Liver (tissue), 9 donors: ENCODE data around the gene TNRC6B. TPM values are rescaled to one million over a fixed set of nuclear protein-coding genes. Genes with fewer than 3 reads are reported as not detected.

Source experiments
- DNase-seq: peaks from one replicate; pipeline ENCODE4 v3.0.0-alpha.2; 2017; ENCODE audit warnings: low spot score
- H3K27ac ChIP-seq, 2 donors: one replicate each; pipeline ENCODE4 v1.7.0; 2013; ENCODE audit warnings: inconsistent platforms in 2 of 2, low read length in 2 of 2, control low read depth in 1 of 2, low read depth in 1 of 2, mild to moderate bottlenecking in 1 of 2
- H3K27me3 ChIP-seq, 4 donors: one replicate each; pipeline versions ENCODE4 v1.6.1 to v1.7.0; 2013; ENCODE audit warnings: low read length in 3 of 4, inconsistent platforms in 1 of 4, mild to moderate bottlenecking in 1 of 4, moderate library complexity in 1 of 4; ENCODE audit not compliant: control insufficient read depth in 4 of 4, insufficient read depth in 4 of 4
- H3K36me3 ChIP-seq, 4 donors: one replicate each; pipeline versions ENCODE4 v1.6.1 to v1.7.0; 2013; ENCODE audit warnings: low read length in 3 of 4, mild to moderate bottlenecking in 3 of 4, low read depth in 1 of 4, moderate library complexity in 1 of 4; ENCODE audit not compliant: control insufficient read depth in 4 of 4, insufficient read depth in 3 of 4
- H3K4me1 ChIP-seq, 4 donors: one replicate each; pipeline versions ENCODE4 v1.6.1 to v1.7.0; 2013; ENCODE audit warnings: low read length in 3 of 4, mild to moderate bottlenecking in 3 of 4, moderate library complexity in 1 of 4; ENCODE audit not compliant: control insufficient read depth in 4 of 4, insufficient read depth in 4 of 4
- H3K4me3 ChIP-seq, 3 donors: one replicate each; pipeline versions ENCODE4 v1.6.1 to v1.7.0; 2013; ENCODE audit warnings: low read length in 3 of 3, control low read depth in 1 of 3, low read depth in 1 of 3, mild to moderate bottlenecking in 1 of 3
- H3K9ac ChIP-seq, 2 donors: one replicate each; pipeline ENCODE4 v1.7.0; 2013; ENCODE audit warnings: low read length in 2 of 2, mild to moderate bottlenecking in 2 of 2, moderate library complexity in 2 of 2, control low read depth in 1 of 2, low read depth in 1 of 2
- H3K9me3 ChIP-seq, 4 donors: one replicate each; pipeline versions ENCODE4 v1.6.1 to v1.7.0; 2013; ENCODE audit warnings: low read length in 3 of 4; ENCODE audit not compliant: control insufficient read depth in 4 of 4
- EGR1 ChIP-seq, 2 donors: IDR thresholded peaks; 2 replicates each; pipeline ENCODE4 v1.6.1; 2016 to 2018; ENCODE audit warnings: antibody characterized with exemption in 2 of 2, low read depth in 2 of 2
- FOXA1 ChIP-seq: IDR thresholded peaks from 2 replicates; pipeline ENCODE4 v1.6.1; 2016; ENCODE audit warnings: antibody characterized with exemption
- FOXA2 ChIP-seq: IDR thresholded peaks from 2 replicates; pipeline ENCODE4 v1.6.1; 2016; ENCODE audit warnings: antibody characterized with exemption
- GABPA ChIP-seq, 2 donors: IDR thresholded peaks in 1 of 2; conservative IDR thresholded peaks in 1 of 2; 2 replicates each; pipeline ENCODE4 v1.6.1; 2016; ENCODE audit warnings: antibody characterized with exemption in 2 of 2, mild to moderate bottlenecking in 1 of 2, moderate library complexity in 1 of 2
- HNF4A ChIP-seq, 2 donors: conservative IDR thresholded peaks; 2 replicates each; pipeline ENCODE4 v1.6.1; 2016; ENCODE audit warnings: antibody characterized with exemption in 2 of 2, mild to moderate bottlenecking in 2 of 2
- HNF4G ChIP-seq: IDR thresholded peaks from 2 replicates; pipeline ENCODE4 v1.6.1; 2016; ENCODE audit warnings: antibody characterized with exemption
- JUND ChIP-seq, 2 donors: IDR thresholded peaks; 2 replicates each; pipeline ENCODE4 v1.6.1; 2016; ENCODE audit warnings: antibody characterized with exemption in 2 of 2
- RAD21 ChIP-seq, 2 donors: IDR thresholded peaks; 2 replicates each; pipeline ENCODE4 v1.6.1; 2016; ENCODE audit warnings: antibody characterized with exemption in 2 of 2, mild to moderate bottlenecking in 2 of 2
- RXRA ChIP-seq, 2 donors: IDR thresholded peaks; 2 replicates each; pipeline ENCODE4 v1.6.1; 2017 to 2018; ENCODE audit warnings: antibody characterized with exemption in 2 of 2, mild to moderate bottlenecking in 1 of 2
- SP1 ChIP-seq: IDR thresholded peaks from 2 replicates; pipeline ENCODE4 v1.6.1; 2018; ENCODE audit warnings: antibody characterized with exemption, mild to moderate bottlenecking
- TAF1 ChIP-seq: conservative IDR thresholded peaks from 2 replicates; pipeline ENCODE4 v1.6.1; 2016; ENCODE audit warnings: antibody characterized with exemption, mild to moderate bottlenecking
- YY1 ChIP-seq: IDR thresholded peaks from 2 replicates; pipeline ENCODE4 v1.6.1; 2016; ENCODE audit warnings: antibody characterized with exemption, mild to moderate bottlenecking
- ZBTB33 ChIP-seq: IDR thresholded peaks from 2 replicates; pipeline ENCODE4 v1.6.1; 2016; ENCODE audit warnings: antibody characterized with exemption
- WGBS: extraction: QIAGEN DNeasy Blood & Tissue Kit; methylation state at CpG from one replicate; pipeline ENCODE4 v1.1.7; 2013; 5-methylcytosine and 5-hydroxymethylcytosine counted together
- polyA plus RNA-seq, 2 donors: library from polyadenylated mRNA; stranded (reverse) in 1 of 2; unstranded in 1 of 2; fragments of 200-250 nt in 1 of 2; fragments of >200 nt in 1 of 2; fragmentation: Nextera tagmentation in 1 of 2; extraction: Ambion mirVana in 1 of 2; gene quantifications; one replicate each; pipeline versions ENCODE4 v1.2.1 to v1.2.3, GENCODE V29; 2013 to 2015
- total RNA-seq, 2 donors: library from RNA; depleted of rRNA; stranded (reverse); fragments of >200 nt; gene quantifications; one replicate each; pipeline ENCODE4 v1.2.3, GENCODE V29; 2014
- TF ChIP-seq, protein P1 (sequence below): IDR thresholded peaks from 2 replicates; pipeline ENCODE4 v1.6.1; 2016; ENCODE audit warnings: antibody characterized with exemption
- TF ChIP-seq, protein P2 (sequence below): IDR thresholded peaks from 2 replicates; pipeline ENCODE4 v1.6.1; 2016; ENCODE audit warnings: antibody characterized with exemption, mild to moderate bottlenecking
- TF ChIP-seq, protein P3 (sequence below): IDR thresholded peaks from 2 replicates; pipeline ENCODE4 v1.6.1; 2016; ENCODE audit warnings: antibody characterized with exemption
- donor health status: healthy.
- donor health status: healthy.
- donor health status: healthy.
- donor health status: healthy.
- donor health status: healthy.

Gene TNRC6B
- total and polyA plus RNA-seq, 4 donors = 4.6 to 39.1 (median 26.4) TPM

DNA sequence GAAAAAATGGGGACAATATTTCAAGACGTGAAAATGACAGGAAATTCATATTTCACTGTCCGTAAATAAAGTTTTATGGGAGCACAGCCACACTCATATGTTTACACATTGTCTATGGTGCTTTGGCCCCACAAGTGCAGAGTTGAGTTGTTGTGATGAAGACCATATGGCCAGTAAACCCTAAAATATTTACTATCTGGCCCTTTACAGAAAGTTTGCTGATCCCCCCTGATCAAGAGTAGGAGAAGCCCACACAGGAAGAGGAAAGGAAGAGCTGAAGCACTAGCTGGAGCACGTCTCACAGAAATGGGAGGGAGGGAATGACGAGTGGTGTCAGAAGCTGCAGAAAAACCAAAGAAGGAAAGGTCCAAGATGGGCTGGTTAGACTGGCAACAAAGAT is 78.8 kb downstream of the TNRC6B start:
- TF ChIP-seq EGR1 (IDR thresholded peaks at IDR 0.05; ENCODE audit: low read depth in 2 of 2) (no peak), SP1 (no peak), TAF1 (no peak), RAD21 (IDR thresholded peaks at IDR 0.05) (no peak), GABPA (IDR thresholded peaks at IDR 0.05 in 1 of 2, conservative IDR thresholded peaks at IDR 0.05 in 1 of 2) (no peak), HNF4A (conservative IDR thresholded peaks at IDR 0.05) (no peak), YY1 (no peak)
- TF ChIP-seq, protein P1, sequence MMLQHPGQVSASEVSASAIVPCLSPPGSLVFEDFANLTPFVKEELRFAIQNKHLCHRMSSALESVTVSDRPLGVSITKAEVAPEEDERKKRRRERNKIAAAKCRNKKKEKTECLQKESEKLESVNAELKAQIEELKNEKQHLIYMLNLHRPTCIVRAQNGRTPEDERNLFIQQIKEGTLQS = no peak
- TF ChIP-seq, protein P2, sequence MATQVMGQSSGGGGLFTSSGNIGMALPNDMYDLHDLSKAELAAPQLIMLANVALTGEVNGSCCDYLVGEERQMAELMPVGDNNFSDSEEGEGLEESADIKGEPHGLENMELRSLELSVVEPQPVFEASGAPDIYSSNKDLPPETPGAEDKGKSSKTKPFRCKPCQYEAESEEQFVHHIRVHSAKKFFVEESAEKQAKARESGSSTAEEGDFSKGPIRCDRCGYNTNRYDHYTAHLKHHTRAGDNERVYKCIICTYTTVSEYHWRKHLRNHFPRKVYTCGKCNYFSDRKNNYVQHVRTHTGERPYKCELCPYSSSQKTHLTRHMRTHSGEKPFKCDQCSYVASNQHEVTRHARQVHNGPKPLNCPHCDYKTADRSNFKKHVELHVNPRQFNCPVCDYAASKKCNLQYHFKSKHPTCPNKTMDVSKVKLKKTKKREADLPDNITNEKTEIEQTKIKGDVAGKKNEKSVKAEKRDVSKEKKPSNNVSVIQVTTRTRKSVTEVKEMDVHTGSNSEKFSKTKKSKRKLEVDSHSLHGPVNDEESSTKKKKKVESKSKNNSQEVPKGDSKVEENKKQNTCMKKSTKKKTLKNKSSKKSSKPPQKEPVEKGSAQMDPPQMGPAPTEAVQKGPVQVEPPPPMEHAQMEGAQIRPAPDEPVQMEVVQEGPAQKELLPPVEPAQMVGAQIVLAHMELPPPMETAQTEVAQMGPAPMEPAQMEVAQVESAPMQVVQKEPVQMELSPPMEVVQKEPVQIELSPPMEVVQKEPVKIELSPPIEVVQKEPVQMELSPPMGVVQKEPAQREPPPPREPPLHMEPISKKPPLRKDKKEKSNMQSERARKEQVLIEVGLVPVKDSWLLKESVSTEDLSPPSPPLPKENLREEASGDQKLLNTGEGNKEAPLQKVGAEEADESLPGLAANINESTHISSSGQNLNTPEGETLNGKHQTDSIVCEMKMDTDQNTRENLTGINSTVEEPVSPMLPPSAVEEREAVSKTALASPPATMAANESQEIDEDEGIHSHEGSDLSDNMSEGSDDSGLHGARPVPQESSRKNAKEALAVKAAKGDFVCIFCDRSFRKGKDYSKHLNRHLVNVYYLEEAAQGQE = no peak
- Histone ChIP-seq H3K9ac (no peak overlapping the region), H3K27ac (no peak overlapping the region), H3K4me3 (no peak overlapping the region), H3K9me3 (no peaks in the 10 kb centered on the region), H3K4me1 (peaks cover 0 to 8% (median 7%) of the 10 kb centered on the region in 4 donors), H3K36me3 (peaks cover 0 to 5% (median 1%) of the 10 kb centered on the region in 4 donors), H3K27me3 (no peaks in the 10 kb centered on the region)
- WGBS = 76% methylated on average over 4 of the region's 4 CpGs
- DNase-seq = no peak

DNA sequence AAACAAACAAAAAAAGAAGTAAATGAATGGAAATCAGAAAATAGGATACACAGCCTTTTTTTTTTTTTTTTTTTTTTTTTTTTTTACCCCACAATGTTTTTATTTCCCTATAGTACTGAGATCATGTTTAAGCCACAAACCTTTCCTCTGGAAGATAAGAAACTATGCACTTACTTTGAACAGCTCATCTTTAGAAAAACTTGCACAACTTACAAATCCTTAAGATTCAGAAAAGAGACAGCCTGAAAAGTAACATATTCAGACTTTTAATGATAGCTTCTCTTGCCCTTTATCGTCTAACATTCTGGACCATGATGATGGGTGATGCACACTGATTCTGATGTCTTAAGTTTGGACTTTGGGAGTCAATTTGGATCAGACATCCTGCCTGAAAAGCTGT is 80.3 kb downstream of the TNRC6B start:
- H3K4me3 ChIP-seq = no peak overlapping the region
- no peaks in the 10 kb centered on the region for H3K27me3 ChIP-seq
- H3K27ac ChIP-seq = peak overlapping the region in 1 of 2 donors; percentile 69
- peaks cover 0 to 8% (median 7%) of the 10 kb centered on the region in 4 donors for H3K4me1 ChIP-seq
- DNase-seq = no peak
- TF ChIP-seq FOXA2 = no peak
- 79% methylated on average over 1 of the region's 1 CpG for WGBS
- H3K9ac ChIP-seq = peak overlapping the region in 1 of 2 donors; percentile 17
- H3K9me3 ChIP-seq = no peaks in the 10 kb centered on the region
- peaks cover 0 to 6% (median 4%) of the 10 kb centered on the region in 4 donors for H3K36me3 ChIP-seq

- H3K27me3 ChIP-seq = no peaks in the 10 kb centered on the region
- WGBS = 51% methylated on average over 2 of the region's 2 CpGs
- H3K27ac ChIP-seq = peak overlapping the region in 1 of 2 donors; percentile 69
- peaks cover 0 to 6% (median 4%) of the 10 kb centered on the region in 4 donors for H3K36me3 ChIP-seq
- no peak overlapping the region for H3K9ac ChIP-seq
- no peak overlapping the region for H3K4me3 ChIP-seq
- DNase-seq = no peak
- no peaks in the 10 kb centered on the region for H3K9me3 ChIP-seq
- peaks cover 0 to 8% (median 7%) of the 10 kb centered on the region in 4 donors for H3K4me1 ChIP-seq
- no peak for TF ChIP-seq FOXA2
- TF ChIP-seq SP1 = no peak
- peak in 1 of 2 donors; percentile 24 for TF ChIP-seq RXRA (IDR thresholded peaks at IDR 0.05)
- TF ChIP-seq JUND (IDR thresholded peaks at IDR 0.05) = peak in 1 of 2 donors; percentile 77
- TF ChIP-seq, protein P3, sequence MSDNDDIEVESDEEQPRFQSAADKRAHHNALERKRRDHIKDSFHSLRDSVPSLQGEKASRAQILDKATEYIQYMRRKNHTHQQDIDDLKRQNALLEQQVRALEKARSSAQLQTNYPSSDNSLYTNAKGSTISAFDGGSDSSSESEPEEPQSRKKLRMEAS = no peak
- TF ChIP-seq GABPA (IDR thresholded peaks at IDR 0.05 in 1 of 2, conservative IDR thresholded peaks at IDR 0.05 in 1 of 2) = no peak
- TF ChIP-seq ZBTB33 = no peak
- no peak for TF ChIP-seq HNF4G
- TF ChIP-seq HNF4A (conservative IDR thresholded peaks at IDR 0.05) = peak; percentile 61 to 68
- TF ChIP-seq, protein P1 = no peak
- TF ChIP-seq, protein P2 = no peak
- peak in 1 of 2 donors; percentile 15 for TF ChIP-seq RAD21 (IDR thresholded peaks at IDR 0.05)
- no peak for TF ChIP-seq EGR1 (IDR thresholded peaks at IDR 0.05; ENCODE audit: low read depth in 2 of 2)
- TF ChIP-seq FOXA1 = no peak
Observed at GRCh38 chr22:40258501-40258915, 80.8 kb downstream of the TNRC6B start.
